Measurements from ENCODE around the gene ACADVL. TPM values are rescaled to one million over a fixed set of nuclear protein-coding genes. Genes with fewer than 3 reads are reported as not detected.

ACADVL gene
- total RNA-seq, 6 experiments from 2014 or later, result 640 to 1,849 (median 1,071) TPM

- Histone ChIP-seq H3K36me3 (peaks cover 0 to 19% (median 3%) of the 10 kb centered on the region in 4 donors), H3K4me3 (peak within 1 kb of the TSS; percentile 74 to 92 (median 79)), H3K27ac (peak within 1 kb of the TSS; percentile 69 to 72 (median 71)), H3K4me1 (peaks cover 0 to 29% (median 3%) of the 10 kb centered on the region in 4 donors), H3K9me3 (no peaks in the 10 kb centered on the region), H3K27me3 (no peaks in the 10 kb centered on the region)
- ATAC-seq (peak; percentile 48 to 61 (median 55)), DNase-seq (peak; percentile 96 to 98 (median 97))
- intact Hi-C loops (cut with DNase I), result no loop called here
- peak; percentile 55 for TF ChIP-seq POLR2A (IDR thresholded peaks at IDR 0.05)
- TF ChIP-seq CTCF (IDR thresholded peaks at IDR 0.05), result no peak
- 0% methylated on average over 21 of the region's 72 CpGs for WGBS (ENCODE audit: insufficient coverage, low coverage, low lambda C conversion rate, missing lambda C conversion rate)
Observed at GRCh38 chr17:7234083-7234951, 14.6 kb downstream of the ACADVL start, which contains the start of gene DVL2. Gene DVL2 (minus strand): TSS chr17:7234517. CDS start chr17:7234262, 255 bp downstream.

GRCh38 chr17:7235693-7236665, 16.2 kb downstream of the ACADVL start:
- ATAC-seq (no peak), DNase-seq (peak in 1 of 3 donors; percentile 22)
- Histone ChIP-seq H3K4me3 (no peak overlapping the region), H3K4me1 (peaks cover 0 to 41% (median 8%) of the 10 kb centered on the region in 4 donors), H3K36me3 (peaks cover 3 to 16% (median 7%) of the 10 kb centered on the region in 4 donors), H3K27ac (peak overlapping the region in 1 of 3 donors; percentile 72), H3K9me3 (no peaks in the 10 kb centered on the region), H3K27me3 (no peaks in the 10 kb centered on the region)
- intact Hi-C loops (cut with DNase I), result no loop called here
- TF ChIP-seq CTCF (IDR thresholded peaks at IDR 0.05) (no peak), POLR2A (IDR thresholded peaks at IDR 0.05) (no peak)
- 89% methylated on average over 13 of the region's 22 CpGs for WGBS (ENCODE audit: insufficient coverage, low coverage, low lambda C conversion rate, missing lambda C conversion rate)

GRCh38 chr17:7236808-7237207, 17.1 kb downstream of the ACADVL start:
- Histone ChIP-seq H3K4me3 (peak overlapping the region in 1 of 3 donors; percentile 96), H3K9me3 (no peaks in the 10 kb centered on the region), H3K36me3 (peaks cover 3 to 16% (median 8%) of the 10 kb centered on the region in 4 donors), H3K27ac (no peak overlapping the region), H3K4me1 (peaks cover 0 to 43% (median 11%) of the 10 kb centered on the region in 4 donors), H3K27me3 (no peaks in the 10 kb centered on the region)
- DNase-seq, result peak in 1 of 3 donors; percentile 20
- TF ChIP-seq POLR2A (IDR thresholded peaks at IDR 0.05) (no peak), CTCF (IDR thresholded peaks at IDR 0.05) (no peak)
- ATAC-seq, result no peak
- 80% methylated on average over 6 of the region's 6 CpGs for WGBS (ENCODE audit: insufficient coverage, low coverage, low lambda C conversion rate, missing lambda C conversion rate)
- intact Hi-C loops (cut with DNase I), result no loop called here

GRCh38 chr17:7237266-7237760, 17.6 kb downstream of the ACADVL start:
- intact Hi-C loops (cut with DNase I), result no loop called here
- peaks cover 3 to 16% (median 8%) of the 10 kb centered on the region in 4 donors for H3K36me3 ChIP-seq
- ATAC-seq, result no peak
- TF ChIP-seq CTCF (IDR thresholded peaks at IDR 0.05) (no peak), POLR2A (IDR thresholded peaks at IDR 0.05) (no peak)
- H3K9me3 ChIP-seq, result no peaks in the 10 kb centered on the region
- peaks cover 0 to 38% (median 11%) of the 10 kb centered on the region in 4 donors for H3K4me1 ChIP-seq
- WGBS (ENCODE audit: insufficient coverage, low coverage, low lambda C conversion rate, missing lambda C conversion rate), result 31% methylated on average over 4 of the region's 6 CpGs
- no peak for DNase-seq
- H3K27me3 ChIP-seq, result no peaks in the 10 kb centered on the region
- H3K27ac ChIP-seq, result peak overlapping the region; percentile 44 to 82 (median 75)
- peak overlapping the region; percentile 94 to 96 (median 94) for H3K4me3 ChIP-seq

All from right lobe of liver (tissue), 6 donors.